ENCODE data around the gene XCL1.
"Not testable (repeated sequence)": the region's sequence is repeated elsewhere in the genome, so short reads cannot be mapped to it uniquely, and the experiment has no call there.

XCL1 gene

DNA sequence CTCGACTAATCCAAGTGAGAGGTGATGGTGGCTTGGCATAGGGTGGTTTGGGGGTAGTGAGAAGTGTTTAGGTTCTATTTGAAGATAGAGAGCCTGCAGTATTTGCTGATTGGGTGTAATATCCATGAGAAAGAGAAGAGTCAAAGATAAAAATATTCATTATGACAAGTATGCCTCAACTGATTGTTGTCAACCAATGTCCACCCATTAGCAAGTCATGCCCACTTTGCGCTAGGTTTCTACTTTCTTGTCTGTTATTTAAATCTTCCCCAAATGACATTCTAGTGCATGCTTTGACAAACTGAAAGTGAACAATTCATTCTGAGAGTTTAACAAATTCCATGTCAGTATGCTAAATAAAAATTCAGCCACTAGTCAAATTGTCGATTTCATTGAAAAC, 3.8 kb upstream of the XCL1 start:
- no peak for TF ChIP-seq CTCF (IDR thresholded peaks at IDR 0.05; ENCODE audit: low read depth, low read length)
- no peak overlapping the region for H3K4me3 ChIP-seq (ENCODE audit: low read depth, low read length)

DNA sequence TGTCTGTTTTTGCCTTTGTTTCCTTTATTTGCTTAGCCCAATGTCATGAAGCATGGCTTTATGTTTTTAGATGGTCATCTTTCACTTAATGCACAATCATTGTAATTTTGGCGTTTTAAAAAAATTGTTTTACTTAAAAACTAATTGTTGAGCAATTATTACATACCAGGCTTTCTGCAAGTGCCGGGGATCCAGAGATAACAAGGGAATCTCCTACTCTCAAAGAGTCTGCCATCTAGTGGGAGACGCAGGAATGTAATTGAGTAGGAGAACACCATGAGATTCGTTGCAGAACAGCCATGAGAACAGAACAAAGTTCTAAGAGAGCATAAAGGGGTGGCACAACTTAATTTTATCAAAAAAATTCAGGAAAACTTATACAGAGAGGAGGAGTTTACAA, 2.2 kb upstream of the XCL1 start:
- H3K4me3 ChIP-seq (ENCODE audit: low read depth, low read length), result not testable (repeated sequence)

DNA sequence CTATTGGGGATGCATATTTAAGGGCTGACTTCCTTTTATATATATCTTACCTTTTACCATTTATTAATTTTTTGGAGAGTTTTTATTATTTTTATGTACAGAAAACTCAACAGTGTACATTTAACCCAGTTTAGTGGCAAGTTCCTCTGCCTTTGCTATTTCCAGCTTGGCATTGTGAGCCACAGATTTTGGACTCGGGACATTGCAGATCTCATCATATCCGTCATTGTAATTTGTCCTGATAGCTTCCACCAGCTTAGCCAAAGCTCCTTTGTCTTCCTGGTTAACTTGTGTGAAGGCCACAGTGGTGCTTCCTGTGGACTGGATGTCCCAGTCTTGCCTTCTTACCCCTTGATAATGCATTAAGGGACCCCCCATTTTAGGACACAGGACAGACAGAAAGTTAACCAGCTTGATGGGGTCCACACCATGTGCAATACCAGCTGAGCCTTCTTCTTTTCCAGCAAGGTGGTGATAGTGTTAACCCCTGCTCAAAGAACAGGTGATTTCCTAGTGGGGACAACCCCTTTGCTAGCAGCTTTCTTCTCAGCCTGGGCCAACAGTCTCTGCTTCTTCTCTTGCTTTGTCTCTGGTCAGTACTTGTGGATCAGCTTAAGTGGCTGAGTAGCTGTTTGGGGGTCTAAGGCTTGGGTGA, 2.3 kb downstream of the XCL1 start:
- H3K4me3 ChIP-seq (ENCODE audit: low read depth, low read length), result not testable (repeated sequence)

DNA sequence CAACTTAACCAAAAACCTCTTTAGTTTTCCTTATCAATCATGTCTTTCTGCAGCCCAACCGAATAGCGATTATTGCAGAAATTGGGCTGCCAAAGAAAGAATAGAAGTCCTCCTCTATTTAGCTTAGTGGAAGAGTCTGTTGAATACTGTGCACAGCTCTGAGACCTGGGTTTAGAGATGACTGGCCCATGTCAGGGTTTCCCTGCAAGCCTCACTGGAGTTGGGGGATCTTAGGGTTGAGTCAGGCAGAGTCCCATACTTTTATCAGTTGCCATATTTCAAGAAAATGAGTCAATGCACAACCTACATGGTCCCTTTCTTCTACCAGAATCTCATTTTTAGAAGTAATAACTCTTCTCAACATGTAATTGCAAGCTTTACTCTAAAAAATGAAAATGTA, 3.9 kb downstream of the XCL1 start:
- H3K4me3 ChIP-seq (ENCODE audit: low read depth, low read length), result not testable (repeated sequence)

- not testable (repeated sequence) for H3K4me3 ChIP-seq (ENCODE audit: low read depth, low read length)
Observed at GRCh38 chr1:168580991-168581390, 4.6 kb downstream of the XCL1 start.

- TF ChIP-seq CTCF (IDR thresholded peaks at IDR 0.05; ENCODE audit: low read depth, low read length), result no peak
- no peak overlapping the region for H3K4me3 ChIP-seq (ENCODE audit: low read depth, low read length)
Observed at GRCh38 chr1:168581817-168582572, 5.6 kb downstream of the XCL1 start.

DNA sequence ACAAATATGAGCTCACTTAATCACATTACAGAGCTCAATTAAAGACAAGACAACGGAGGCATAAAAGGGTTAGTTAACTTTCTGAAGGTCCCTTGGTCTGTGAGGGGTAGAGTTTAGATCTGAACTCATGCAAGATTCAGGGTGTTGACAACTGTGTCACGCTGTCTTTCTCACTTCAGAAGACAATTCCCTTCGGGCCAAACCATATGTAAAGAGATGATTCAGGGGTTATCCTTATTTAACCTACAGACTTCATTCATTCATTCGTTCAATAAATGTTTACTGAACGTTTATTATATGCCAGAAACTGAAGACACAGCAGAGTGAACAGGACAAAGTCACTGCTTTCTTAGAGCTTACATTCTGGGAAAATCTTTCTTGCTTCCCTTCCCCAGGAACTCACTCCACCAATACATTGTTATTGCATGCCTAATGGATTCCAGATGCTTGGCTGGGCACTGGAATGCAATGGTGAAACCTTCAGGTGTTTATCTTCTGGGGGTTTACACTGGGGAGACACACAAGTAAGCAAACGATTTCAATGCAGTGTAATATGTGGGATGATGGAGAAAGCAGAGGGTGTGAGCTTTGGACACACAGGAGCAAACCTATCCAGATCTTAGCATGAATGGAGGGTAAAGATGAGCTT, 6.4 kb downstream of the XCL1 start:
- TF ChIP-seq CTCF (IDR thresholded peaks at IDR 0.05; ENCODE audit: low read depth, low read length), result no peak
- H3K4me3 ChIP-seq (ENCODE audit: low read depth, low read length), result no peak overlapping the region

DNA sequence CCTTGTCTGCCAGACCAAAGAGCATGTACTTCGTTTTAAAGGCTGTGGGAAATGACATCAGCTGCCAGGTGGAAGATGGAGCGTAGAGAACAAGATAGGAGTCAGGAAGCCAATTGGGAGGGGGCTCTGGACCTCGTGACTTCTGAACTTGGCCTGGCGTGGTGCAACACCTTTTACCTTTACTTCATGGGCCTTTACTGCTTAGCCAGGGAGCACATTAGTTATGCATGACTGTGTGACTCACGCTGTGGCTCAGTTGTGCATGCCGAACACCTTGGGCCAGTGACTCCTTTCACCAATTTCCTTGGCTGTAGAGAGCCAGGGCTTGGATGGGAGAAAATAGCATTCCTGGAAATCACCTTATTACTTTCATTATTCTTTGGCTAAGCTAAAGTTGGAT, 7.2 kb downstream of the XCL1 start:
- no peak for TF ChIP-seq CTCF (IDR thresholded peaks at IDR 0.05; ENCODE audit: low read depth, low read length)
- H3K4me3 ChIP-seq (ENCODE audit: low read depth, low read length), result no peak overlapping the region

DNA sequence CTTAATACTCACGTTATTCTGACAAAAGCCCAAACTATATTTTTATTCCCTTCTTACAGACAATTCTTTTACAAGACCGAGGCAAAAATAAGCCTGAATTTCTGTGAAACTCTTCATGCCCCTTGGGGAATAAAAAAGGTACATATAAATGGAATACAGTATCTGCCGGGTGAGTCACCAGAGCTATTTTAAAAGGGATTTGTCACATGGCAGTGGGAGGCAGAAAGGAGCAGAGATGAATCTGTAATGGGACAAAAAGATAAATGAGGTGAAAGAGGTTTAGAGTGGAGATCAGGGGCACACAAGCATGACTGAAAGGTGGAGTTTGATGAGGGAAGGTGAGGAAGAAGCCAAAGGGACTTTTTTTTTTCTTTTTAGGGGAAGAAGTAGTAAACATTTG, 8.8 kb downstream of the XCL1 start:
- no peak for TF ChIP-seq CTCF (IDR thresholded peaks at IDR 0.05; ENCODE audit: low read depth, low read length)
- no peak overlapping the region for H3K4me3 ChIP-seq (ENCODE audit: low read depth, low read length)

All from WI38 (cell line).